ENCODE results near the gene RBM28.

The RBM28 gene

DNA sequence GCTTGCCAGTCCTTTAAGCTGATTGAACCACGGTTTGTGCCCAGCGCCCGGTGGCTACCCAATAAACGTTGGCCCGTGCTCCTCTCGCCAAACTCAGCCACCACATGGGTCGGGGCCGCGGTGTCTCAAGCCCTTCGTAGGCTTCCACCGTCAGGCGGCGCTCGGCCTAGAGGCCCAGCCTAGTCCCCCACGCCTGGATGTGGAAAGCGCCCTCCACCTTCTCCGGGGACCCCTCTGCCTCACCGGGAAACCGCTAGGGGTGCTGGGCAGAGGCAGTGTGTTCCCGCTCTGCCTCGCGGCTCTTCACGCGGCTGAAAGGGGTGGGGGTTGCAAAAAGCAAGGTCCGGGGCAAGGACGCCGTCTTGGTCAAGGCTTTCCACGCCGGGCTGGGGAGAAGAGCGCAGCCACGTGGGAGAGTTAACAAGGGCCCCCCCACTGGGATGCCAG lies 72.9 kb downstream of the RBM28 start (continued):
- no peak for TF ChIP-seq ZNF776 (tag by site-specific recombination; IDR thresholded peaks at IDR 0.05; ENCODE audit: borderline replicate concordance)
- TF ChIP-seq, protein P1, sequence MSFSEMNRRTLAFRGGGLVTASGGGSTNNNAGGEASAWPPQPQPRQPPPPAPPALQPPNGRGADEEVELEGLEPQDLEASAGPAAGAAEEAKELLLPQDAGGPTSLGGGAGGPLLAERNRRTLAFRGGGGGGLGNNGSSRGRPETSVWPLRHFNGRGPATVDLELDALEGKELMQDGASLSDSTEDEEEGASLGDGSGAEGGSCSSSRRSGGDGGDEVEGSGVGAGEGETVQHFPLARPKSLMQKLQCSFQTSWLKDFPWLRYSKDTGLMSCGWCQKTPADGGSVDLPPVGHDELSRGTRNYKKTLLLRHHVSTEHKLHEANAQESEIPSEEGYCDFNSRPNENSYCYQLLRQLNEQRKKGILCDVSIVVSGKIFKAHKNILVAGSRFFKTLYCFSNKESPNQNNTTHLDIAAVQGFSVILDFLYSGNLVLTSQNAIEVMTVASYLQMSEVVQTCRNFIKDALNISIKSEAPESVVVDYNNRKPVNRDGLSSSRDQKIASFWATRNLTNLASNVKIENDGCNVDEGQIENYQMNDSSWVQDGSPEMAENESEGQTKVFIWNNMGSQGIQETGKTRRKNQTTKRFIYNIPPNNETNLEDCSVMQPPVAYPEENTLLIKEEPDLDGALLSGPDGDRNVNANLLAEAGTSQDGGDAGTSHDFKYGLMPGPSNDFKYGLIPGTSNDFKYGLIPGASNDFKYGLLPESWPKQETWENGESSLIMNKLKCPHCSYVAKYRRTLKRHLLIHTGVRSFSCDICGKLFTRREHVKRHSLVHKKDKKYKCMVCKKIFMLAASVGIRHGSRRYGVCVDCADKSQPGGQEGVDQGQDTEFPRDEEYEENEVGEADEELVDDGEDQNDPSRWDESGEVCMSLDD (tag by site-specific recombination; IDR thresholded peaks at IDR 0.05): no peak
- no peak for TF ChIP-seq ZNF23 (tag by site-specific recombination; IDR thresholded peaks at IDR 0.05; ENCODE audit: borderline replicate concordance)
- no peak for TF ChIP-seq ZNF248 (tag by site-specific recombination; IDR thresholded peaks at IDR 0.05)
- TF ChIP-seq, protein P2, sequence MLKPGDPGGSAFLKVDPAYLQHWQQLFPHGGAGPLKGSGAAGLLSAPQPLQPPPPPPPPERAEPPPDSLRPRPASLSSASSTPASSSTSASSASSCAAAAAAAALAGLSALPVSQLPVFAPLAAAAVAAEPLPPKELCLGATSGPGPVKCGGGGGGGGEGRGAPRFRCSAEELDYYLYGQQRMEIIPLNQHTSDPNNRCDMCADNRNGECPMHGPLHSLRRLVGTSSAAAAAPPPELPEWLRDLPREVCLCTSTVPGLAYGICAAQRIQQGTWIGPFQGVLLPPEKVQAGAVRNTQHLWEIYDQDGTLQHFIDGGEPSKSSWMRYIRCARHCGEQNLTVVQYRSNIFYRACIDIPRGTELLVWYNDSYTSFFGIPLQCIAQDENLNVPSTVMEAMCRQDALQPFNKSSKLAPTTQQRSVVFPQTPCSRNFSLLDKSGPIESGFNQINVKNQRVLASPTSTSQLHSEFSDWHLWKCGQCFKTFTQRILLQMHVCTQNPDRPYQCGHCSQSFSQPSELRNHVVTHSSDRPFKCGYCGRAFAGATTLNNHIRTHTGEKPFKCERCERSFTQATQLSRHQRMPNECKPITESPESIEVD (tag by site-specific recombination; IDR thresholded peaks at IDR 0.05): no peak
- no peak for TF ChIP-seq ZNF837 (tag by site-specific recombination; IDR thresholded peaks at IDR 0.05)

DNA sequence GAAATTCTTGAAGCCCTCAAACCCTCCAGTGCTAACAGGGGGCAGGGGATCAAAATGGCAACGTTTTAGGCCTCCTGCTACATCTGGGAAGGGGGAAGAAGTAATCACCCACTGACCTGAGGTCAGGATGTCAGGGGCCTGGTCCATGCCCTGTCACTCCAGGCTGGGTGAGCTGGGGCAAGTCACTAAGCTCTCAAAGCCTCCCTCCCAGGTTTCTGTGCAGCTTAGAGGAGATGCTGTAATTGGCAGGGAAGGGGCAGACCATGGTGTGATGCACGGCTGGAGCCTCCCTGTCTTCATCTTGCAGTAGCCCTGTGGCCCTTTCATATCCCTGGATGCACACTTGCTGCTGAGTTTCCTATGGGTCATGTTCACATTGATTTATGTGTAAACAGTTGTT lies 75.5 kb downstream of the RBM28 start:
- Histone ChIP-seq H3K4me1 (ENCODE audit: control insufficient read depth, insufficient read depth, low read length) (no peaks in the 10 kb centered on the region), H3K9me3 (ENCODE audit: control insufficient read depth, insufficient read depth, low read depth, low read length) (no peaks in the 10 kb centered on the region), H3K36me3 (ENCODE audit: control insufficient read depth in 2 of 2, insufficient read depth in 1 of 2, low read length in 2 of 2) (no peaks in the 10 kb centered on the region), H3K27ac (ENCODE audit: extremely low read depth, low read depth, low read length) (no peak overlapping the region), H3K4me3 (ENCODE audit: low read depth, low read length) (no peak overlapping the region)
- ChIA-PET POLR2A (no interaction called here), CTCF (no interaction called here)
- TF ChIP-seq, protein P3, sequence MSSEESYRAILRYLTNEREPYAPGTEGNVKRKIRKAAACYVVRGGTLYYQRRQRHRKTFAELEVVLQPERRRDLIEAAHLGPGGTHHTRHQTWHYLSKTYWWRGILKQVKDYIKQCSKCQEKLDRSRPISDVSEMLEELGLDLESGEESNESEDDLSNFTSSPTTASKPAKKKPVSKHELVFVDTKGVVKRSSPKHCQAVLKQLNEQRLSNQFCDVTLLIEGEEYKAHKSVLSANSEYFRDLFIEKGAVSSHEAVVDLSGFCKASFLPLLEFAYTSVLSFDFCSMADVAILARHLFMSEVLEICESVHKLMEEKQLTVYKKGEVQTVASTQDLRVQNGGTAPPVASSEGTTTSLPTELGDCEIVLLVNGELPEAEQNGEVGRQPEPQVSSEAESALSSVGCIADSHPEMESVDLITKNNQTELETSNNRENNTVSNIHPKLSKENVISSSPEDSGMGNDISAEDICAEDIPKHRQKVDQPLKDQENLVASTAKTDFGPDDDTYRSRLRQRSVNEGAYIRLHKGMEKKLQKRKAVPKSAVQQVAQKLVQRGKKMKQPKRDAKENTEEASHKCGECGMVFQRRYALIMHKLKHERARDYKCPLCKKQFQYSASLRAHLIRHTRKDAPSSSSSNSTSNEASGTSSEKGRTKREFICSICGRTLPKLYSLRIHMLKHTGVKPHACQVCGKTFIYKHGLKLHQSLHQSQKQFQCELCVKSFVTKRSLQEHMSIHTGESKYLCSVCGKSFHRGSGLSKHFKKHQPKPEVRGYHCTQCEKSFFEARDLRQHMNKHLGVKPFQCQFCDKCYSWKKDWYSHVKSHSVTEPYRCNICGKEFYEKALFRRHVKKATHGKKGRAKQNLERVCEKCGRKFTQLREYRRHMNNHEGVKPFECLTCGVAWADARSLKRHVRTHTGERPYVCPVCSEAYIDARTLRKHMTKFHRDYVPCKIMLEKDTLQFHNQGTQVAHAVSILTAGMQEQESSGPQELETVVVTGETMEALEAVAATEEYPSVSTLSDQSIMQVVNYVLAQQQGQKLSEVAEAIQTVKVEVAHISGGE (tag by site-specific recombination; conservative IDR thresholded peaks at IDR 0.05; ENCODE audit: low read depth): no peak
- TF ChIP-seq ZIC2 (tag by site-specific recombination; IDR thresholded peaks at IDR 0.05): 0 out of 2 replicates have a peak, but pooled peaks have one; percentile 12

DNA sequence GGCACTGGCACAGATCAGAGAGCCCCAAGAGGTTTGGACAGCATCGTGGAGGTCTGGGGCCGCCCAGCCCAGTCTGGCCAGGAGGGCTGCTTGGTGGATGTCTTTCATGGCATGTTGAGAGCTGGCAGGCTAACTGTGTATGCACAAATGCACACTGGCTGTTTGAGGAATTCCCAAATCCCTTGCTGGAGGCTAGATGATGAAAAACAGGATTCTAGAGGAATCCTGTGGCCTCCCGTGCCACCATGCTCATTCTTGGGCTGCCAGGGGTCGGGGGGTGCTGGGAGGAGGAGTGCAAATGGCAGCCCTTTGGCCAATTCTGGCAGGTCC lies 76.1 kb downstream of the RBM28 start:
- Histone ChIP-seq H3K36me3 (ENCODE audit: control insufficient read depth in 2 of 2, insufficient read depth in 1 of 2, low read length in 2 of 2) (no peaks in the 10 kb centered on the region), H3K27ac (ENCODE audit: extremely low read depth, low read depth, low read length) (no peak overlapping the region), H3K9me3 (ENCODE audit: control insufficient read depth, insufficient read depth, low read depth, low read length) (no peaks in the 10 kb centered on the region), H3K4me3 (ENCODE audit: low read depth, low read length) (no peak overlapping the region), H3K4me1 (ENCODE audit: control insufficient read depth, insufficient read depth, low read length) (no peaks in the 10 kb centered on the region)
- TF ChIP-seq ZNF202 (tag by site-specific recombination; IDR thresholded peaks at IDR 0.05; ENCODE audit: borderline replicate concordance) (no peak), WT1 (tag by site-specific recombination; IDR thresholded peaks at IDR 0.05) (no peak), HOXC10 (CRISPR knock-in tag; IDR thresholded peaks at IDR 0.05) (no peak), GLIS1 (tag by site-specific recombination; IDR thresholded peaks at IDR 0.05) (peak; percentile 77), KLF8 (tag by site-specific recombination; IDR thresholded peaks at IDR 0.05) (no peak), ZNF366 (tag by site-specific recombination; conservative IDR thresholded peaks at IDR 0.05) (no peak), ZFP69B (tag by site-specific recombination; IDR thresholded peaks at IDR 0.05) (no peak), ZNF302 (tag by site-specific recombination; IDR thresholded peaks at IDR 0.05; ENCODE audit: low read depth) (no peak), ZNF175 (tag by site-specific recombination; IDR thresholded peaks at IDR 0.05) (no peak), ZBTB20 (tag by site-specific recombination; IDR thresholded peaks at IDR 0.05) (0 out of 2 replicates have a peak, but pooled peaks have one; percentile 49), BCL11B (tag by site-specific recombination; IDR thresholded peaks at IDR 0.05; ENCODE audit: low read depth) (no peak), ZSCAN16 (tag by site-specific recombination; IDR thresholded peaks at IDR 0.05) (no peak), RBAK (tag by site-specific recombination; IDR thresholded peaks at IDR 0.05) (no peak)
- TF ChIP-seq, protein P4, sequence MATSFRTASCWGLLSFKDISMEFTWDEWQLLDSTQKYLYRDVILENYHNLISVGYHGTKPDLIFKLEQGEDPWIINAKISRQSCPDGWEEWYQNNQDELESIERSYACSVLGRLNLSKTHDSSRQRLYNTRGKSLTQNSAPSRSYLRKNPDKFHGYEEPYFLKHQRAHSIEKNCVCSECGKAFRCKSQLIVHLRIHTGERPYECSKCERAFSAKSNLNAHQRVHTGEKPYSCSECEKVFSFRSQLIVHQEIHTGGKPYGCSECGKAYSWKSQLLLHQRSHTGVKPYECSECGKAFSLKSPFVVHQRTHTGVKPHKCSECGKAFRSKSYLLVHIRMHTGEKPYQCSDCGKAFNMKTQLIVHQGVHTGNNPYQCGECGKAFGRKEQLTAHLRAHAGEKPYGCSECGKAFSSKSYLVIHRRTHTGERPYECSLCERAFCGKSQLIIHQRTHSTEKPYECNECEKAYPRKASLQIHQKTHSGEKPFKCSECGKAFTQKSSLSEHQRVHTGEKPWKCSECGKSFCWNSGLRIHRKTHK (tag by site-specific recombination; IDR thresholded peaks at IDR 0.05): no peak
- TF ChIP-seq, protein P5, sequence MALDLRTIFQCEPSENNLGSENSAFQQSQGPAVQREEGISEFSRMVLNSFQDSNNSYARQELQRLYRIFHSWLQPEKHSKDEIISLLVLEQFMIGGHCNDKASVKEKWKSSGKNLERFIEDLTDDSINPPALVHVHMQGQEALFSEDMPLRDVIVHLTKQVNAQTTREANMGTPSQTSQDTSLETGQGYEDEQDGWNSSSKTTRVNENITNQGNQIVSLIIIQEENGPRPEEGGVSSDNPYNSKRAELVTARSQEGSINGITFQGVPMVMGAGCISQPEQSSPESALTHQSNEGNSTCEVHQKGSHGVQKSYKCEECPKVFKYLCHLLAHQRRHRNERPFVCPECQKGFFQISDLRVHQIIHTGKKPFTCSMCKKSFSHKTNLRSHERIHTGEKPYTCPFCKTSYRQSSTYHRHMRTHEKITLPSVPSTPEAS (tag by site-specific recombination; IDR thresholded peaks at IDR 0.05): no peak
- CTCF ChIA-PET: no interaction called here
- POLR2A ChIA-PET: interaction anchor here (0.6 kb wide), 1 partner anchor 1852 kb away, joined by 4 read pairs; no protein-coding TSS in a partner anchor

Data from HEK293 (cell line).